Measurements from ENCODE around the gene HNRNPUL1.

- peak; percentile 26 to 55 (median 48); a peak in 4 of 6 replicates for TF ChIP-seq CTCF (IDR thresholded peaks at IDR 0.05 in 2 of 3, conservative IDR thresholded peaks at IDR 0.05 in 1 of 3; ENCODE audit: borderline replicate concordance in 1 of 3, insufficient read depth in 1 of 3, low read depth in 2 of 3, low read length in 2 of 3)
- no peak for TF ChIP-seq EZH2 (IDR thresholded peaks at IDR 0.05)
- no peak for TF ChIP-seq EGR1 (IDR thresholded peaks at IDR 0.05; ENCODE audit: low read depth)
- no peak for TF ChIP-seq JUND (IDR thresholded peaks at IDR 0.05)
- no peak for TF ChIP-seq ELF1 (IDR thresholded peaks at IDR 0.05; ENCODE audit: borderline replicate concordance, low read depth)
- TF ChIP-seq MAX (IDR thresholded peaks at IDR 0.05): peak; percentile 51; the same call in 1 of the 2 replicates
- no peak for TF ChIP-seq EZH2phosphoT487 (IDR thresholded peaks at IDR 0.05; ENCODE audit: borderline replicate concordance)
- peak; percentile 41; the same call in 1 of the 2 replicates for TF ChIP-seq RAD21 (IDR thresholded peaks at IDR 0.05; ENCODE audit: low read depth)
Observed at GRCh38 chr19:41352609-41353465, 88.7 kb downstream of the HNRNPUL1 start.

Data from HCT116 (cell line).